ENCODE results near the gene ATP5ME. TPM values are rescaled to one million over a fixed set of nuclear protein-coding genes. Genes with fewer than 3 reads are reported as not detected.

The ATP5ME gene
- total and polyA plus RNA-seq, 11 donors = 210 to 2,413 (median 800) TPM

GRCh38 chr4:721261-722168, 47.4 kb upstream of the ATP5ME start:
- Histone ChIP-seq H3K27me3 (no peaks in the 10 kb centered on the region), H3K9me3 (no peaks in the 10 kb centered on the region), H3K27ac (peak overlapping the region in 3 of 12 donors; percentile 1 to 23 (median 14)), H3K4me1 (peaks cover 0 to 39% (median 17%) of the 10 kb centered on the region in 12 donors), H3K36me3 (peaks cover 0 to 9% (median 3%) of the 10 kb centered on the region in 9 donors), H3K4me3 (no peak overlapping the region)
- TF ChIP-seq, protein P1, sequence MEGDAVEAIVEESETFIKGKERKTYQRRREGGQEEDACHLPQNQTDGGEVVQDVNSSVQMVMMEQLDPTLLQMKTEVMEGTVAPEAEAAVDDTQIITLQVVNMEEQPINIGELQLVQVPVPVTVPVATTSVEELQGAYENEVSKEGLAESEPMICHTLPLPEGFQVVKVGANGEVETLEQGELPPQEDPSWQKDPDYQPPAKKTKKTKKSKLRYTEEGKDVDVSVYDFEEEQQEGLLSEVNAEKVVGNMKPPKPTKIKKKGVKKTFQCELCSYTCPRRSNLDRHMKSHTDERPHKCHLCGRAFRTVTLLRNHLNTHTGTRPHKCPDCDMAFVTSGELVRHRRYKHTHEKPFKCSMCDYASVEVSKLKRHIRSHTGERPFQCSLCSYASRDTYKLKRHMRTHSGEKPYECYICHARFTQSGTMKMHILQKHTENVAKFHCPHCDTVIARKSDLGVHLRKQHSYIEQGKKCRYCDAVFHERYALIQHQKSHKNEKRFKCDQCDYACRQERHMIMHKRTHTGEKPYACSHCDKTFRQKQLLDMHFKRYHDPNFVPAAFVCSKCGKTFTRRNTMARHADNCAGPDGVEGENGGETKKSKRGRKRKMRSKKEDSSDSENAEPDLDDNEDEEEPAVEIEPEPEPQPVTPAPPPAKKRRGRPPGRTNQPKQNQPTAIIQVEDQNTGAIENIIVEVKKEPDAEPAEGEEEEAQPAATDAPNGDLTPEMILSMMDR (IDR thresholded peaks at IDR 0.05) = no peak
- TF ChIP-seq POLR2A (IDR thresholded peaks at IDR 0.05) = no peak
- 55 to 62% (median 59%) methylated on average over 28 to 31 of the region's 31 CpGs for WGBS, 4 donors
- DNase-seq (peak in 2 of 5 donors; percentile 51 to 63), ATAC-seq (peak in 3 of 4 donors; percentile 8 to 63 (median 37))
- intact Hi-C loops (cut with DNase I) = no loop called here

GRCh38 chr4:720111-720860, 46.2 kb upstream of the ATP5ME start:
- H3K4me3 ChIP-seq = no peak overlapping the region
- WGBS, 4 donors = 93 to 96% (median 95%) methylated on average over 59 of the region's 59 CpGs
- no peak for ATAC-seq

GRCh38 chr4:718460-718859, 44.4 kb upstream of the ATP5ME start:
- Histone ChIP-seq H3K9me3 (no peaks in the 10 kb centered on the region), H3K27me3 (no peaks in the 10 kb centered on the region), H3K27ac (no peak overlapping the region), H3K4me1 (peaks cover 0 to 35% (median 12%) of the 10 kb centered on the region in 12 donors), H3K4me3 (no peak overlapping the region), H3K36me3 (peaks cover 0 to 16% (median 3%) of the 10 kb centered on the region in 9 donors)
- no peak for TF ChIP-seq POLR2A (IDR thresholded peaks at IDR 0.05)
- TF ChIP-seq, protein P1 (IDR thresholded peaks at IDR 0.05) = no peak
- intact Hi-C loops (cut with DNase I) = no loop called here
- DNase-seq = peak in 1 of 5 donors; percentile 17
- WGBS, 4 donors = 73 to 83% (median 82%) methylated on average over 8 of the region's 8 CpGs
- ATAC-seq = no peak

More at GRCh38 chr4:720111-720860, 46.2 kb upstream of the ATP5ME start:
- Histone ChIP-seq H3K27me3 (no peaks in the 10 kb centered on the region), H3K36me3 (peaks cover 0 to 9% (median 3%) of the 10 kb centered on the region in 9 donors), H3K27ac (no peak overlapping the region), H3K4me1 (peaks cover 0 to 32% (median 12%) of the 10 kb centered on the region in 12 donors), H3K9me3 (no peaks in the 10 kb centered on the region)
- DNase-seq = no peak
- TF ChIP-seq, protein P1 (IDR thresholded peaks at IDR 0.05) = no peak
- TF ChIP-seq POLR2A (IDR thresholded peaks at IDR 0.05) = no peak
- intact Hi-C loops (cut with DNase I) = no loop called here

Data from heart left ventricle (tissue), 16 donors.